Lower leg skin (tissue), 3 donors: ENCODE data around the gene SLC13A5.

ENCODE experiments used
- CTCF ChIP-seq, 3 donors: fragments of 450-650 bp; IDR thresholded peaks; one replicate each; pipeline ENCODE4 v1.5.1; 2016; ENCODE audit warnings: antibody characterized with exemption in 3 of 3, mild to moderate bottlenecking in 3 of 3, moderate library complexity in 2 of 3
- POLR2A ChIP-seq, 2 donors: fragments of 450-650 bp; IDR thresholded peaks; one replicate each; pipeline ENCODE4 v1.6.1; 2016 to 2017; ENCODE audit warnings: antibody characterized with exemption in 2 of 2, mild to moderate bottlenecking in 1 of 2, moderate library complexity in 1 of 2

- TF ChIP-seq CTCF (IDR thresholded peaks at IDR 0.05) = no peak
- TF ChIP-seq POLR2A (IDR thresholded peaks at IDR 0.05) = no peak
These were observed 74.1 kb downstream of the SLC13A5 start for GRCh38 chr17:6639014-6639585.
